ENCODE results near the gene PRR14.

Gene PRR14

DNA sequence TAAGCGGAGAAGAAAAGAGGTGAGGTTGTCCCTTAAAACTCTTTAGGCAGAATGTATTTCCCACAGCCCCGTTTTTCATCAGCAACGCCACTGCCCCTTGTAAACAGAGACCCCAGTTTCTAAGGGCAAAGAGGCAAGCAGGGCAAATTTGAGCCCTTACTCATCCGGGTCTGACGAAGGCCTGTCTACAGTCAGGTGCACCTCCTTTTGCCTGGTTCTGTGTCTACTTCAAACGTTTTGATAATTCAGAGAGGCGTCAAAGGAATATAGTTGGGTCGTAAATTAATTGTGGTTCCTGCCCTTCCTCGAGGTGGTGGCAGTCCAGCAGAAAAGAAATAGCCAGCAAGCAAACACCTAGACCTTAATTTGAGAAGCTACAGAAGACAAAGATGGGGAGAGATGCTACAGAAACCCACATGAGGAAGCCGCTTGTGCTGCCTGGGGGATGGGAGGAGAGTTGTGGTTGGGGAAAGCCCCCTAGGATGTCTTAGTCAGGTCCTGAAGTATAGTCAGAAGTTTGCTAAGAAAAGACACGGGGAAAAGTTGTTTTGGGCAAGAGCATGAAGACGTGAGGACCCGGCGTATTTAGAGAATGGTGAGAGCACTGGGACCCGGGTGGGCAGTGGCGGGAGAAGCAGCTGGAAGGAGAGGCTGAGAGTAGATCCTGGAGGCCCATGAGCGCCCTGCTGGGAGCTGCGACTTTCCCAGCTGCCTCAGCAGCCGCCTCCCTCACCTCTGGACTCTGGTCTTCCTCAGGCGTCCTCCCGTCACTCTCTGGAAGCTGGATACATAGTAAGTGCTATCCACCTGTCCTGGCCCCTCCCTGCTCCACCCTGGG lies 9.9 kb downstream of the PRR14 start:
- peak; percentile 91 for DNase-seq

DNA sequence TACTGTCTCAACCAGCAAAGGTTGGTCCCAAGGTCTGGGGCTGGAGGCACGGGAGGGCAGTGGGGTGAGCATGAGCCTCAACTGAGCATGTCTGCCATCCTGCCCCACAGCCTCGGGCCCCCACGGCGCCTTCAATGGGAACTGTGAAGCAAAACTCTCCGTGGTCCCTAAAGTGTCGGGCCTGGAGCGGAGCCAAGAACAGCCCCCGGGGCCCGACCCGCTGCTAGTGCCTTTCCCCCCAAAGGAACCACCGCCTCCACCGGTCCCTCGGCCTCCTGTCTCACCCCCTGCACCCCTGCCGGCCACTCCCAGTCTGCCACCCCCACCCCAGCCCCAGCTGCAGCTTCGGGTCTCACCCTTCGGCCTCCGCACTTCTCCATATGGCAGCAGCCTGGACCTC lies 11.7 kb downstream of the PRR14 start:
- DNase-seq = no peak

DNA sequence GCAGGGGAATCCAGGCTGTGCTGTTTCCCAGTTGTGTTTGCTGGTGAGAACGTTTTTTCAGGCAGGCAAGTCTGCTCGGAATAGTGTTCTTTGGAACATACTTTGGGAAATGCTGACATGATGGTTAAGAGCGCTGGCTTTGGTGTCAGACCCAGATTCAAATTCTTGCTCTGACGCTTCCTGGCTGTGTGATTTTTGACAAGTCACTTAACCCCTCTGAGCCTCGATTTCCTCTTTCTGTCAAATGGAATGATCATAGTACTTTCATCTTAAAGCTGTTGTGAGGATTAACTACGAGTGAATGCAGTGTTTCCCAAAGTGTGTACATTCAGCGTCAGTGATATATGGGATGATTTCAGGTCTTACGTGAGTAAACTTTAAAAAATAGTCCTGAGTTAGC lies 12.3 kb downstream of the PRR14 start:
- no peak for DNase-seq

DNA sequence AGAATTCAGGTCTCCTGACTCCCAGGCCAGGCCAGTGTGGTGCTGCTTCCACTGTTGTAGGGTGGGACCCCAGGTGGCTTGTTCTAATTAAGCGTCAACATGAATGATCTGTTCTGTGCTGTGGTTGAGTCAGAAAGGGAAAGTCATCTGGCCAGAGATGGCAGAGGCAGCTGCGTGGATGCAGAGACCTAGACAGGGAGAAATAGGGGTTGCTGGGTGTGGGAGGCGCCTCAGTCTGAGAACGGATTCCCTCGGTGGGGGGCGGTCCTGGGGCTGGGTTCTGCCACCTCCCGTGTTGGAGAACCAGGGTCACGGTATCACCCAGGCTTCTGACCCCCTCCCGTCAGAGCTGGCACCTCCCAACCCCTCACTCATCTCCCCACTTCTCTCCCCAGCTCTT lies 13.1 kb downstream of the PRR14 start:
- DNase-seq = no peak

DNA sequence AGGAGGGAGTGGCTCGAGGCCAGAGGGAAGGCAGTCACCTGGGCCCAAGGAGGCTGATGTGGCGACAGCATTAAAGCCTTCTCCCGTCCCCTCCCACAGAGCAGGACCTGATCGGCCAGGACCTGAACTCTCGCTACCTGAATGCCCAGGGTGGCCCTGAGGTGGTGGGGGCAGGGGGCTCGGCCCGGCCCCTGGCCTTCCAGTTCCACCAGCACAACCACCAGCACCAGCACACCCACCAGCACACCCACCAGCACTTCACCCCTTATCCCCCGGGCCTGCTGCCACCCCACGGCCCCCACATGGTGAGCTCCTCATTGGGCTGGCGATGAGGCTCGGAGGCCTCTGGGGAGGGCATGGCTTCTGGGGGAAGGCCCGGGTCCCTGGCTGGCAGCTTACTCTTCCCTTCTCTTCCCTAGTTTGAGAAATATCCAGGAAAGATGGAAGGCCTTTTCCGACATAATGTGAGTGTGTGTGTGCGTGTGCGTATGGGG lies 13.9 kb downstream of the PRR14 start:
- no peak for DNase-seq

DNA sequence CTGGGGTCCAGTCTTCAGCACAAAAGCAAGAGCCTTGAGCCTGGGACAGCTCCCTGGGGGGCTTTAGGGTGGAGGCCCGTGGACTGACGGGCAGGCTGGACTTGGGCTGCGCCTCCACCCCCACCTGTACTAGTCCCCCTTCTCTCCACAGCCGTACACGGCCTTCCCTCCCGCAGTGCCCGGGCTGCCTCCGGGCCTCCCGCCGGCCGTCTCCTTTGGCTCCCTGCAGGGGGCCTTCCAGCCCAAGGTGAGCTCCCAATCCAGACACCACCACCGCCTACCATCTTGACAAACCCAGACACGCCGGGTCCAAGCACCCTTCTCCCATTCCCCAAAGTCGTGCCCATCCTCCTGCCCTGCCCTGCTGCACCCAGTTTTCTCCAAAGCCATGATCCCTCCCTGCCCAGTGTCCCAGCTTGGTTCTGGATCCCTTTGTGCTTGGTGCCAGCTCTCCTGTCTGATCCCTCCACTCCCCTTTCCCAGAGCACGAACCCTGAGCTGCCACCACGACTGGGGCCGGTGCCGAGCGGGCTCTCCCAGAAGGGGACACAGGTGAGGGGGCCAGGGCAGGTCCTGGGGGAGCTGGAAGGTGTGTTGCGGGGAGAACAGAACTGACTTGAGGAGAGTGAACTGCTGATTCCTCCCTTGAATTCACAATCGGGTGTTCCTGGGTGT lies 14.5 kb downstream of the PRR14 start:
- no peak for DNase-seq

DNA sequence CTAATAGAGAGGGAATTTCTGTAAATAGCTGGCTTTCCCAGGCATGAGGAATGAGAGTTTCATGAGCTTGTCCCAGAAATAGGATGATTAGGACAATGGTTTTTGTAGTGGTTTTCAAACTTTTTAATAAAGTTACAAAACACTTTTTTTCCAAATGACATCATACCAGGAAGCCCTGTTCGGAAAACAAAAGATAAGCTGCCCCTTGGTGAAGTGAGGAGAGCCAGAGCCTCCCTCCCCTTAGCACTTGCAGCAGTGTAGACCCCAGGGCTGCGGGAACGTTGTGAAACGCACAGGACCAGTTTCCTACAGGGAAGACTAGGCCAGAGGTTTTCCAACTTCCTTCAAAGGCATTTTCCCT lies 15.1 kb downstream of the PRR14 start:
- DNase-seq = no peak

DNA sequence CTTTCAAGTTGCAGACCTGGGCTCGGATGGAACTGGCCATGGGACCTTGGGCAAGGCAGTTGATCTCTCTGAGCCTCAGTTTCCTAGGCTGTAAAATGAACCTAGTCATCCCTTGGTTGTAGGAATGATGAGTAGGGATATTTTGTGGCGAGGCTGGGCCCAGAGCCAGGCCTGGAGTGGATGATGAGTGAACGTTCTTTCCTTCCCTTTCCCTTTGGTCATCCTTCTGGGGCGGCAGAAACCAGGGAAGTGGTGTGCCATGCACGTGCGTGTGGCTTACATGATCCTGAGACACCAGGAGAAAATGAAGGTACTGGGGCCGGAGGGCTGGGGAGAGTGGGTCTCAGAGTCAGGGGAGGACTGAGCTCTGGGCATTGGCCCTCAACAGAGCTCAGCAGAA lies 15.9 kb downstream of the PRR14 start:
- no peak for DNase-seq

DNA sequence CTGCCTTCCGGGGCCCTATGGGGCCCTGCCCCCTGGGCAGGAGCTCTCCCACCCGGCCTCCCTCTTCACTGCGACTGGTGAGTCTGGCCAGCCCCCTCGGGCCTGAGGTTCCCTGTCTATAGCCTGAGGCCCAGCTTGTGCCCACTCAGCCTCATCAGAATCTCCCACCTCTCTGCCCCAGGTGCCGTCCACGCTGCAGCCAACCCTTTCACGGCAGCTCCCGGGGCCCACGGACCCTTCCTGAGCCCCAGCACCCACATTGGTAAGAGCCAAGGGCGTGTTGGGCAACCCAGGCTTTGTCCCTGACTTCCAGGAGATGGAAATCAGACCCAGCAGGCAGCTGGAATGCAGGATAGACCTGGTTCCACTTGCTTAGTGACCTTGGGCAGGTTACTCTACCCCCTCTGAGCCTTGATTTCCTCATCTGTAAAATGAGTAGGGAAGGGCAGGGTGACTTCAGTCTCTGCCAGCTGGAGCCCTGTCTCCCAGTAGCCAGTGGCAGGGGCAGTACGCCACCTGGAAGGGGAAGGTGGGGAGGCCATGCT lies 16.7 kb downstream of the PRR14 start:
- no peak for DNase-seq

DNA sequence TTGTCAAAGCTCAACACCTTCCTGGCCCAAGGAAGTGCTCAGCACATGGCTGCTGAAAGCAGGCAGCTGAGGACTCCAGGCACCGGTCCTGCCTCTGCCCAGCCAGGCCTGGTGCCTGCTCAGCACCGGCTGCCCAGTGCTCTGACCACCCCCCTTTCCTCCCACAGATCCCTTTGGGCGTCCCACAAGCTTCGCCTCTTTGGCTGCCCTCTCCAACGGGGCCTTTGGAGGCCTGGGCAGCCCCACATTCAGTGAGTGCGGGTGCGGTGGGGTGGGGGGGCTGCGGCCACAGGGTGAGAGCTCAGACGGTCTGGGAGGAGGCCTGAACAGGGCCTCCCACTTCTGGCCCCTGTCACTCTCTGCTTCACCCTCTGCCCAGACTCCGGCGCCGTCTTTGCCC lies 17.6 kb downstream of the PRR14 start:
- DNase-seq = no peak

DNA sequence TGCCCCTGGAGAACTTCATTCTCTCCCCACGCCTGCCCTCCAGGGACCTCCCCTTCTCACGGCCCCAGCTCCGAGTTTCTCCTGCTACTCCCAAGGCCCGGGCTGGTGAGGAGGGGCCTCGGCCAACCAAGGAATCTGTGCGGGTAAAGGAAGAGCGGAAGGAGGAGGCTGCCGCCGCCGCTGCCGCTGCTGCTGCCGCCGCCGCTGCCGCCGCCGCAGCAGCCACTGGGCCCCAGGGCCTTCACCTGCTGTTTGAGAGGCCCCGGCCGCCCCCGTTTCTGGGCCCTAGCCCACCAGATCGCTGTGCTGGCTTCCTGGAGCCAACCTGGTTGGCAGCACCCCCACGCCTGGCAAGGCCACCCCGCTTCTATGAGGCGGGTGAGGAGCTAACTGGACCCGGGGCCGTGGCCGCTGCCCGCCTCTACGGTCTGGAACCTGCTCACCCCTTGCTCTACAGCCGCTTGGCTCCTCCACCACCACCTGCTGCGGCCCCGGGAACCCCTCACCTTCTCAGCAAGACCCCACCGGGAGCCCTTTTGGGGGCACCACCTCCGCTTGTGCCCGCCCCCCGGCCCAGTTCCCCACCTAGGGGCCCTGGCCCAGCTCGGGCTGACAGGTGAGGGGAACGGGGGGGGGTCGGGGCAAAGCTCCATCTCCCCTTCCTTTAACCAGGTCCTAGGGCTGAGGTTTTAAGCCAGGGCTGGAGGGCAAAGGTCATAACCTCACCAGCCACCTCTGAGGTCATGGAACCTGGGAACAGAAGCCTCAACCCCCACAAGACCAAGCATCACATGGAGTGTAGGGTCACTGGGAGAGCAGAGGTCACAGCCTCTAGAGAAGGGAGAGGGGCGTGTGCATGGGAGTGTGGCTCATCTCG lies 18.5 kb downstream of the PRR14 start:
- DNase-seq = no peak

DNA sequence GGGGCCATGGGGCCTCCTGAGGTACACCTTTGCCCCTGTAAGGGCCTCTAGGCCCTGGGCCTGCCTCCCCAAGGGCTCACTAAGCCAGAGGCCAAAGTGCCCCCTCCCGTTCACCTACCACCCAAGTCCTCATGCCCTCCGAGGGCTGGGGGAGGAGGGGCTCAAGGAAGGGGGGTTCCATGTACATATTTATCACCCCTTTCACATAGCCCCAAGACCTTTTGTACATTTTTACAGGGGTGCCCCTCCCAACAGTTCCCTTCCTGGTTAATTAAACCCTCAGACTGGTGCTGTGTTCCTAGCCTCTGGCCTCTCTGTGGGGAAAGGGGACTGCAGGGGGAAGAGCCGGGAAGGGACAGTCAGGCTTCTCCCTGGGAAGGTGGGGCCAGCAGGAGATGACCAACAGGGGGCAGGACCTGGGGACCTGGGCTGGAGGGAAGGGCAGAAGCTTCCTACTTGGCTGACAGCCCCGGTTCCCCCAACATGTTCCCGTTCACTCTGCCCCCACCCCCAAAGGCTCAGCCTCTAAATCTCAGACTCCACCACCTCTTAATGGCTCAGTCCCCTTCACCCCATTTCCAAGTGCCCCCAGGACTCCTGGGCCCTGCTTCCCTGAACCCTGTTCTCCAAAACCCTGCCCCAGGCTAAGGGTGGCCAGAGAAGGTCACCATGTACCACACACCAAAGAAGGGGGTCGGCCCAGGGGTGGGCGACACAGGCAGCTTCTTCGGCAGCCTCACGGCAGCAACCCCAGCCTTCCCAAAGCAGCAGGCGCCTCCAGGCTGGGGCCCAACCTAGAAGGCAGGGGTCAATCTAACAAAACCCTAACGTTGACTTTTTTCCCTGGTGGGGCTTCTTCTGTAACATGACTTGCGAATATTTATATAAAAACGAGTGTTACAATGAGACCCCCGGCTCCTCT lies 19.4 kb downstream of the PRR14 start:
- no peak for DNase-seq

DNA sequence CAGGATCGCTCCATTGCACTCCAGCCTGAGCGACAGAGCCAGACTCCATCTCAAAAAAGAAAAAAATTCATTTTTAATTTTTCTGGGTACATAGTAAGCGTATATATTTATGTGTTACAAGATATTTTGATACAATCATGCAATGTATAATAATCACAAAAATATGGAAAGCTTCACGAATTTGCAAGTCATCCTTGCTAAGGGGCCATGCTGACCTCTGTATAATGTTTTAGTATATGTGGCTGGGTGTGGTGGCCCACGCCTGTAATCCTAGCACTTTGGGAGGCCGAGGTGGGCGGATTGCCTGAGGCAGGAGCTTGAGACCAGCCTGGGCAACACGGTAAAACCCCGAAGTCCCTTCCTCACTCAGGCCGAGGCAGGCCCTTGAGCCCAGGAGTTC lies 24.4 kb downstream of the PRR14 start:
- DNase-seq = no peak

DNA sequence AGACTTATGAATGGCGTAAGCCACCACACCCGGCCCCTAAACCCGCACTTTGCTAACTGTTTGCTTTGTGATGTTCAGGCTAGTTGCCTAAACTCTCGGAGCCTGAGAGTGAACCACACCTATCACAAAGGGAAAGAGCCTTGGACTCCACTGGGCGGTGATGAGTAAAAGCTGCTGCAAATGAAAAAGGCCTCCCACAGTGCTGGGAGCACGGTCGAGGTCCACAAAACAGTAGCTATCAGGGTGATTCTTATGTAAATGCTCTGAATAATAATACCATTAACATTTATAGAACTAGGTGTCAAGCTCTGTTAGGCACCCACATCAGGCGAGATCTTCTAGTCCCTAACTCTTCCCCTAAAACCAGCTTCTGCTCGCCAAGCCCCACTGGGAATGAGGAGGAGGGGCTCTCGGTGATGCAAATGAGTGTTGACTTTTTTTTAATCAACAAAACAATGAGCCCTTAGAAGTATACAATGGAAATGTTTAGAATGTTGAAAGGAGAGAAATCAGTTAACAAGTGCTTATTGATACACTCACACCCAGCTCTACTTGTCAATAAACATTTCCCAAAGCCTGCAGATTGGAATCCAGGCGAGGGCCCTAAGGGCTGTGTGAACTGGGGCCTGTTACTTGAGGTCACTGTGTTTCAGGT lies 27.3 kb downstream of the PRR14 start:
- no peak for DNase-seq

DNA sequence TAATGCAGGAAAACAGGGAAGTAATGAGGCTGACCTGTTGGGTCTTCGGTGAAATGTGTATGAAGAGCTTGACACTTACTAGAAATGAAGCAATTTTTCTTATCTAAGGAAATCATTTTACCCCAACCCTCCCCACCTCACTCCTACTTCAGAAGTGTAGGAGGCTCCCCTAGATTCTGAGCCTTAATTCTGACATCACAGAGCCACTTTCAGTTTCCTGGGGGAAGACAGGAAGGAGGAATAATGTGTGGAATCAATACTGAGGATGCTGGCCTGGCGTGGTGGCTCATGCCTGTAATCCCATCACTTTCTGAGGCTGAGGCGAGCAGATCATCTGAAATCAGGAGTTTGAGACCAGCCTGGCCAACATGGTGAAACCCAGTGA lies 27.8 kb downstream of the PRR14 start:
- DNase-seq = no peak

DNA sequence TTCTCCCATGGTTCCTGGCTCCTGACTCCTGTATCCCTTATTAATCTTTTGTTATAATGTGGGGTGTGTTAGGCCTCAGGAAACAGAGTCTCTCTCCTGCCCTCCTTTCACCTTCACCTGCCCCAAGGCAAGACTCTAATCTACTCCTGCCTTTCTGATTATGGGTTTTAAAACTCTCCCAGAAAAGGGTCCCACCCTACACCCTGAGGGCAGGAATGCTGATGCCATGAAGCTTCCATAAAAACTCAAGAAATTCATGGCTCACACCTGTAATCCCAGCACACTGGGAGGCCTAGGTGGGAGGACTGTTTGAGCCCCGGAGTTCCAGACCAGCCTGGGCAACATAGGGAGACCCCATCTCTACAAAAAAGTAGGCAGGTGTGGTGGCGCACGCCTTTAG lies 29.6 kb downstream of the PRR14 start:
- DNase-seq = no peak

DNA sequence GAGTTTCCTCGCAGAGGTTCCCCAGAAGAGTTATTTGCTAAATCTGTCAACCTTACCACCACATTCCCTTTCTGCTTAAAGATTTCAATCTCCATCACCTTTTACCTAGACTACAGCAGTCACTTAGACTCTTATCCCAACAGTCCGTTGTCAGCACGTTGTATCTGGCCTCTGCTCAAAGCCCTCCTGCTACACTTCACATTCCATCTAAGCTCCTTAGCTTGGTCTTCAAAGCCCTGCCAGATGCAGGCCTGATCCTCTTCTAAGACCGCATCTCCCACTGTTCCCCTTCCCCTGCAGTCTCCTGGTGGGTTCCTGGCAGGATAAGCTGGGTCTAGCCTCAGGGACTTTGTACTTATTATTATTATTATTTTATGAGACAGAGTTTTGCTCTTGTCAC lies 37.9 kb downstream of the PRR14 start:
- no peak for DNase-seq

DNA sequence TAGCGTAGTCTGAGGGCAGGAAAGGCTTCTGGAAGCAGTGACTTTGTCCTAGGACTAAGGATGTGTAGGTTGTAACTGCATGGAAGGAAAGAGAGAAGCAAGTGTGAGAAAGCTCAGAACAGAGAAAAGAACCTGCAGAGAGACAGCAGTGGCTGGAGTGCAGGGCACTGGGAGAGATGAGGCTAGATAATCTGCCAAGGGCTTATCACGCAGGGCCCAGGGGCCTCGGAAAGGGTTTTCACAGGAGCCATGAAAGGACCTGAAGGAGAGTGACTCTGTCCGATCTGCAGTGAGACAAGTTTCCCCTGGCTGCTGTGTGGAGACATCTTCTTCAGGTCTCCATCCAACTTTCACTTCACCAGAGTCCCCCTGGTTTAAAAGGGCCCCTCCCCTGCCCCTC lies 41.1 kb downstream of the PRR14 start:
- DNase-seq = no peak

DNA sequence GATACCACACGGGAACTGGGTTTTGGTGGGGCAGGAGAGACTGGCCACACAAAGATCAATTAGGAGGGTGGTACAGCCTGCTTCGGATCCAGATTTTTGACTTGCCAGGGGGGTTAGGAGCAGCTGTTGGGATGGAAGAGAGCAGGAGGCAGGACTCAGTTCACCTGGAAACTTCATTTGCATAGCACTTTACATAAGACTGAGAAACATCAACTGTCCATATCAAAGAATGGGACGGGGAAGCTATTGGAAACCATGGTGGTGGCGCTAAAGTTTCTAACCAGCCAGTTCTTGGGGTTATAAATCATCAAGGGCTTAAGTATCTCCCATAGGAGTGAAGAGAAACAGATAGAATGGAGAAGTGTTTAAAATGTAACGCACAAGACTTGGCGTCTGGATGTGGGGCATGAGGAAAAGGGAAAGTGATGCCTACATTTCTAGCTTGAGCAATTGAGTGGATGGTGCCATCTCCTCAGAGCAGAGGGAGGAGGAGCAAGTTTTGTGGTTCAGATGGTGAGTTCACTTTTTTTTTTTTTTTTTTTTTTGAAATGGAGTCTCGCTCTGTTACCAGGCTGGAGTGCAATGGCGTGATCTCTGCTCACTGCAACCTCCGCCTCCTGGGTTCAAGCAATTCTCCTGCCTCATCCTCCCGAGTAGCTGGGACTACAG lies 41.8 kb downstream of the PRR14 start:
- DNase-seq = no peak

DNA sequence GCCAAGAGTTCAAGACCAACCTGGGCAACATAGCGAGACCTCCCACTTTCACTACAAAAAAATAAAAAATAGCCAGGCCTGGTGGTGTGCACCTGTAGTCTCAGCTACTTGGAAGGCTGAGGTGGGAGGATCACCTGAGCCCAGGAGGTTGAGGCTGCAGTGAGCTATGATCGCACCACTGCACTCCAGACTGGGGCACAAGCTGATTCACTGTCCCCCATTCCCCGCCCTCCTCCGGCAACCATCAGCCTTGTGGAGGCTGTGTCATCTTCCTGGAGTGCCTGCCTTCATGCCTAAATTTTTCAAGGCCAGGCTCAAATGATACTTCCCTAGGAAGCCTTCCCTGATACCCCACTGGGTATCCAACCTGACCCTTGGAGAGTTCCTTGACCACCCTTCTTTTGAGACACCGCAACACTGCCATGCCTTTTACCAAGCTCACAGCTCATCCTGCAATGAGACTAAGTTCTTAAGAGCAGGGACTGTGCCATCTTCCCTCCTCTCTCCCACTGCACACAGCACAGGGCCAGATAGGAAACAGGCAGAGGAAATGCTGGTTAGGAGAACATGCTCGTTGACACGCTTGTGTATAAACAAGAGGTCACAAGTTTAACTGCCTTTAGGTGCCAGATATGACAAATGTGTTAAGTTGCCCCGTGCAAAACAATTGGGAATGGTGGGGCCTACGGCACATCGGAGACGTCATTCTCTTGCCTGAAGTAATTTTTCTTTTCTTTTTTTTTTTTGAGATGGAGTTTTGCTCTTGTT lies 44.4 kb downstream of the PRR14 start:
- DNase-seq = no peak
